K562 (cell line): ENCODE measurements around the gene DCST1. TPM values are rescaled to one million over a fixed set of nuclear protein-coding genes. Genes with fewer than 3 reads are reported as not detected.
A peak's percentile ranks its signal among the peaks of the same experiment; 100 is the strongest.

Experiments
- ARID3A ChIP-seq: IDR thresholded peaks from 2 replicates; pipeline ENCODE4 v1.6.1; 2012; ENCODE audit warnings: low read depth, low read length, improper control_type of control experiment, borderline replicate concordance
- CEBPB ChIP-seq: fragments of 450-650 bp; IDR thresholded peaks from 2 replicates; pipeline ENCODE4 v1.6.1; 2016; ENCODE audit warnings: missing genetic modification characterization, missing compliant biosample characterization
- CREB3L1 ChIP-seq: fragments of 450-650 bp; IDR thresholded peaks from 2 replicates; pipeline ENCODE4 v1.6.1; 2014; ENCODE audit warnings: low read depth, mild to moderate bottlenecking, moderate library complexity, borderline replicate concordance
- CTCF ChIP-seq, 3 experiments: IDR thresholded peaks in 2 of 3; conservative IDR thresholded peaks in 1 of 3; 2 replicates each; pipeline ENCODE4 v1.5.1; 2011 to 2012; ENCODE audit warnings: low read length in 3 of 3, mild to moderate bottlenecking in 3 of 3, control low read depth in 2 of 3, improper control_type of control experiment in 1 of 3, inconsistent platforms in 1 of 3, low read depth in 1 of 3, mixed read lengths in 1 of 3, moderate library complexity in 1 of 3; ENCODE audit not compliant: insufficient read depth in 2 of 3
- E2F6 ChIP-seq, 2 experiments: IDR thresholded peaks; 2 replicates each; pipeline ENCODE4 v1.6.1; 2011; ENCODE audit warnings: borderline replicate concordance in 1 of 2, control low read depth in 1 of 2, low read depth in 1 of 2, low read length in 1 of 2, mild to moderate bottlenecking in 1 of 2, mixed read lengths in 1 of 2, moderate library complexity in 1 of 2; ENCODE audit not compliant: insufficient read depth in 1 of 2, insufficient read length in 1 of 2, poor library complexity in 1 of 2, severe bottlenecking in 1 of 2; ENCODE audit errors: extremely low read depth in 1 of 2
- FOXA1 ChIP-seq: fragments of 450-650 bp; IDR thresholded peaks from 2 replicates; pipeline ENCODE4 v1.6.1; 2016; ENCODE audit warnings: mild to moderate bottlenecking, borderline replicate concordance
- HDAC8 ChIP-seq: fragments of 450-650 bp; IDR thresholded peaks from 2 replicates; pipeline ENCODE4 v1.6.1; 2016; ENCODE audit warnings: mild to moderate bottlenecking, missing genetic modification characterization, moderate library complexity, missing compliant biosample characterization
- HIVEP1 ChIP-seq: fragments of 250-450 bp; sonication (Bioruptor Pico); IDR thresholded peaks from 2 replicates; pipeline ENCODE4 v1.4.0; 2020; ENCODE audit warnings: mild to moderate bottlenecking
- PTBP1 ChIP-seq: fragments of 200-400 bp; formaldehyde crosslinking; IDR thresholded peaks from 2 replicates; pipeline ENCODE4 v1.6.1; 2017; ENCODE audit warnings: low read depth, low read length
- RBM34 ChIP-seq: fragments of 200-400 bp; formaldehyde crosslinking; IDR thresholded peaks from 2 replicates; pipeline ENCODE4 v1.6.1; 2018; ENCODE audit warnings: low read length, borderline replicate concordance; ENCODE audit not compliant: insufficient read depth
- TCFL5 ChIP-seq: fragments of 250-450 bp; sonication (Bioruptor Pico); conservative IDR thresholded peaks from 2 replicates; pipeline ENCODE4 v1.6.1; 2021; ENCODE audit warnings: mild to moderate bottlenecking, moderate library complexity, matching md5 sums
- THRB ChIP-seq: fragments of 450-650 bp; formaldehyde crosslinking; conservative IDR thresholded peaks from 2 replicates; pipeline ENCODE4 v1.4.0; 2022; ENCODE audit warnings: mild to moderate bottlenecking, missing genetic modification characterization
- UBTF ChIP-seq, 2 experiments: IDR thresholded peaks; 2 replicates each; pipeline ENCODE4 v1.6.1; 2012; ENCODE audit warnings: improper control_type of control experiment in 2 of 2, low read depth in 2 of 2, low read length in 2 of 2, borderline replicate concordance in 1 of 2
- ZFP1 ChIP-seq: fragments of 450-650 bp; formaldehyde crosslinking; IDR thresholded peaks from 2 replicates; pipeline ENCODE4 v1.4.0; 2020; ENCODE audit warnings: mild to moderate bottlenecking, mixed read lengths
- ZNF586 ChIP-seq: fragments of 450-650 bp; formaldehyde crosslinking; conservative IDR thresholded peaks from 2 replicates; pipeline ENCODE4 v1.4.0; 2020; ENCODE audit warnings: mild to moderate bottlenecking, moderate library complexity
- polyA plus RNA-seq, 8 experiments: library from polyadenylated mRNA; depleted of rRNA in 4 of 8; stranded (reverse) in 5 of 8; unstranded in 3 of 8; fragments of >200 nt; fragmentation: Nextera tagmentation in 2 of 8; fragmentation: Illumina TruSeq in 1 of 8; extraction: Ambion mirVana in 2 of 8; extraction: Trizol in 1 of 8; gene quantifications; 2 replicates each; pipeline versions ENCODE4 v1.2.1 to v1.2.3, GENCODE V29; 2011 to 2014; ENCODE audit warnings: inconsistent platforms in 1 of 8, missing spikeins in 1 of 8
- total RNA-seq, 7 experiments: library from RNA; depleted of rRNA in 6 of 7; stranded (reverse); fragments of >200 nt in 6 of 7; fragmentation: Illumina TruSeq in 2 of 7; extraction: Trizol in 2 of 7; gene quantifications; 2 replicates each; pipeline versions ENCODE4 v1.2.1 to v1.2.3, GENCODE V29; 2011 to 2021; ENCODE audit warnings: low replicate concordance in 1 of 7

Gene DCST1
- total and polyA plus RNA-seq, 9 of the 15 experiments (the other 6 are each of a cell fraction or from before 2014, with no cell fraction given), result not detected

GRCh38 chr1:155000726-155001424 lies 32.7 kb upstream of the DCST1 start (continued):
- TF ChIP-seq CREB3L1, result peak; percentile 72; the same call in 1 of the 2 replicates
- TF ChIP-seq HIVEP1 (CRISPR knock-in tag), result peak; percentile 26; the same call in 1 of the 2 replicates
- peak in 1 of 2 experiments; percentile 66 for TF ChIP-seq E2F6 (IDR thresholded peaks at IDR 0.05; ENCODE audit: borderline replicate concordance in 1 of 2, extremely low read depth in 1 of 2, insufficient read depth in 1 of 2, insufficient read length in 1 of 2, low read depth in 1 of 2, low read length in 1 of 2, poor library complexity in 1 of 2, severe bottlenecking in 1 of 2)
- TF ChIP-seq THRB (CRISPR knock-in tag), result peak; percentile 67
- TF ChIP-seq FOXA1, result no peak
- 0 out of 2 replicates have a peak, but pooled peaks have one; percentile 36 for TF ChIP-seq TCFL5 (CRISPR knock-in tag)
- no peak for TF ChIP-seq ARID3A
- 0 out of 2 replicates have a peak, but pooled peaks have one; percentile 10 for TF ChIP-seq ZNF586 (CRISPR knock-in tag)
- no peak for TF ChIP-seq CEBPB (tag)
- TF ChIP-seq ZFP1 (CRISPR knock-in tag), result no peak
- TF ChIP-seq UBTF (IDR thresholded peaks at IDR 0.05; ENCODE audit: borderline replicate concordance in 1 of 2, low read depth in 2 of 2, low read length in 2 of 2), result peak; percentile 22 to 86; a peak in 3 of 4 replicates
- TF ChIP-seq PTBP1, result 0 out of 2 replicates have a peak, but pooled peaks have one; percentile 44
- TF ChIP-seq CTCF (IDR thresholded peaks at IDR 0.05 in 2 of 3, conservative IDR thresholded peaks at IDR 0.05 in 1 of 3; ENCODE audit: insufficient read depth in 2 of 3, low read depth in 1 of 3, low read length in 3 of 3), result peak in 1 of 3 experiments; percentile 18; a peak in 3 of 6 replicates
- no peak for TF ChIP-seq RBM34
- TF ChIP-seq HDAC8, result 0 out of 2 replicates have a peak, but pooled peaks have one; percentile 52
